Gastrocnemius medialis (tissue), 4 donors: Measurements from ENCODE around the gene TMEM51.

Source experiments
- POLR2A ChIP-seq, 2 donors: fragments of 450-650 bp; IDR thresholded peaks; one replicate each; pipeline ENCODE4 v1.6.1; 2017; ENCODE audit warnings: antibody characterized with exemption in 2 of 2, mild to moderate bottlenecking in 2 of 2, moderate library complexity in 2 of 2
- TF ChIP-seq, protein P1 (sequence below), 5 experiments: fragments of 450-650 bp in 3 of 5; fragments of 200-600 bp in 2 of 5; sonication (generic) in 2 of 5; IDR thresholded peaks in 4 of 5; conservative IDR thresholded peaks in 1 of 5; 1 replicate in 4 of 5; 2 replicates in 1 of 5; pipeline ENCODE4 v1.5.1; 2016 to 2019; ENCODE audit warnings: antibody characterized with exemption in 5 of 5, mild to moderate bottlenecking in 3 of 5, moderate library complexity in 3 of 5

DNA sequence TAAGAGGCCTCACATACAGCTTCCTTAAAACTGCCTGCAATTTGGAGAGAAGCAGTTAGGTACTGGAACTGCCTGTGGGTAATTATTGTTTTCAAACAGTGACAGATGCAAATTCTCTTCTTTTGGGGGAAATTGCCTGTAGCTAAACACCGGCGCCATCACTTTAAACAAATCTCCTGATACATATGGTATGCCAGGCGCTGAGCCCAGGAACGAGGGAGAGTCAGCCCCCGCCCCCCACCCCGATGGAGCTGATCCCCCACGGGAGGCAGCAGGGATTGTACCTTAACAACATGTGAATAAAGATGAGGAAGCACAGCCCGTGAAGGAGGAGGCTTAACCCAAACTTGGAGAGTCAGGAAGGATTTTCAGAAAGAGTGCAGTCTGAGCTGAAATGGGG lies 7.1 kb downstream of the TMEM51 start:
- no peak for TF ChIP-seq POLR2A (IDR thresholded peaks at IDR 0.05)
- TF ChIP-seq, protein P1, sequence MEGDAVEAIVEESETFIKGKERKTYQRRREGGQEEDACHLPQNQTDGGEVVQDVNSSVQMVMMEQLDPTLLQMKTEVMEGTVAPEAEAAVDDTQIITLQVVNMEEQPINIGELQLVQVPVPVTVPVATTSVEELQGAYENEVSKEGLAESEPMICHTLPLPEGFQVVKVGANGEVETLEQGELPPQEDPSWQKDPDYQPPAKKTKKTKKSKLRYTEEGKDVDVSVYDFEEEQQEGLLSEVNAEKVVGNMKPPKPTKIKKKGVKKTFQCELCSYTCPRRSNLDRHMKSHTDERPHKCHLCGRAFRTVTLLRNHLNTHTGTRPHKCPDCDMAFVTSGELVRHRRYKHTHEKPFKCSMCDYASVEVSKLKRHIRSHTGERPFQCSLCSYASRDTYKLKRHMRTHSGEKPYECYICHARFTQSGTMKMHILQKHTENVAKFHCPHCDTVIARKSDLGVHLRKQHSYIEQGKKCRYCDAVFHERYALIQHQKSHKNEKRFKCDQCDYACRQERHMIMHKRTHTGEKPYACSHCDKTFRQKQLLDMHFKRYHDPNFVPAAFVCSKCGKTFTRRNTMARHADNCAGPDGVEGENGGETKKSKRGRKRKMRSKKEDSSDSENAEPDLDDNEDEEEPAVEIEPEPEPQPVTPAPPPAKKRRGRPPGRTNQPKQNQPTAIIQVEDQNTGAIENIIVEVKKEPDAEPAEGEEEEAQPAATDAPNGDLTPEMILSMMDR (IDR thresholded peaks at IDR 0.05 in 4 of 5, conservative IDR thresholded peaks at IDR 0.05 in 1 of 5) = no peak
